Uterus (tissue), 4 donors: ENCODE measurements around the gene WDR91. TPM values are rescaled to one million over a fixed set of nuclear protein-coding genes. Genes with fewer than 3 reads are reported as not detected.
A peak's percentile ranks its signal among the peaks of the same experiment; 100 is the strongest.

Source experiments
- DNase-seq, 2 donors: peaks; one replicate each; pipeline ENCODE4 v3.0.0-alpha.2; 2019 to 2020
- H3K27ac ChIP-seq, 2 donors: fragments of 200-600 bp; sonication (generic); 1 replicate in 1 of 2; 2 replicates in 1 of 2; pipeline ENCODE4 v1.5.1; 2016 to 2018
- H3K27me3 ChIP-seq, 2 donors: fragments of 200-600 bp; sonication (generic); one replicate each; pipeline ENCODE4 v1.5.1; 2018 to 2019; ENCODE audit warnings: control low read depth in 1 of 2
- H3K36me3 ChIP-seq, 2 donors: fragments of 200-600 bp; sonication (generic); one replicate each; pipeline ENCODE4 v1.5.1; 2019; ENCODE audit warnings: control low read depth in 1 of 2
- H3K4me1 ChIP-seq, 2 donors: fragments of 200-600 bp; sonication (generic); one replicate each; pipeline ENCODE4 v1.5.1; 2018 to 2019; ENCODE audit warnings: control low read depth in 1 of 2
- H3K4me3 ChIP-seq, 2 donors: fragments of 200-600 bp; sonication (generic); 1 replicate in 1 of 2; 2 replicates in 1 of 2; pipeline ENCODE4 v1.5.1; 2018 to 2019; ENCODE audit warnings: mild to moderate bottlenecking in 1 of 2
- H3K9me3 ChIP-seq, 2 donors: fragments of 200-600 bp; sonication (generic); one replicate each; pipeline ENCODE4 v1.5.1; 2019; ENCODE audit warnings: control low read depth in 1 of 2
- POLR2A ChIP-seq, 2 donors: fragments of 450-650 bp; IDR thresholded peaks; one replicate each; pipeline ENCODE4 v1.6.1; 2016; ENCODE audit warnings: antibody characterized with exemption in 2 of 2, mild to moderate bottlenecking in 1 of 2, moderate library complexity in 1 of 2
- intact Hi-C: fragments of 100-400 bp; cut with DNase I; formaldehyde crosslinking; loops from one replicate; pipeline ENCODE4 v1.15.1; 2023; ENCODE audit warnings: low total_unique reads
- total RNA-seq, 4 donors: library from RNA; depleted of rRNA in 3 of 4; stranded (reverse); fragments of >200 nt in 3 of 4; gene quantifications; one replicate each; pipeline versions ENCODE4 v1.1.0 to v1.2.4, GENCODE V29; 2014 to 2023
- TF ChIP-seq, protein P1 (sequence below), 4 experiments: fragments of 200-600 bp in 2 of 4; fragments of 450-650 bp in 2 of 4; sonication (generic) in 2 of 4; IDR thresholded peaks; one replicate each; pipeline ENCODE4 v1.5.1; 2016 to 2019; ENCODE audit warnings: antibody characterized with exemption in 4 of 4, mild to moderate bottlenecking in 2 of 4, moderate library complexity in 1 of 4
- donor health status: DM: yes; HTN: yes; CAD: no.

The WDR91 gene
- total RNA-seq, 4 donors from 2014 or later = 11.8 to 33.2 (median 17.1) TPM

- intact Hi-C loops = no loop called here
- H3K27me3 ChIP-seq = no peaks in the 10 kb centered on the region
- TF ChIP-seq, protein P1, sequence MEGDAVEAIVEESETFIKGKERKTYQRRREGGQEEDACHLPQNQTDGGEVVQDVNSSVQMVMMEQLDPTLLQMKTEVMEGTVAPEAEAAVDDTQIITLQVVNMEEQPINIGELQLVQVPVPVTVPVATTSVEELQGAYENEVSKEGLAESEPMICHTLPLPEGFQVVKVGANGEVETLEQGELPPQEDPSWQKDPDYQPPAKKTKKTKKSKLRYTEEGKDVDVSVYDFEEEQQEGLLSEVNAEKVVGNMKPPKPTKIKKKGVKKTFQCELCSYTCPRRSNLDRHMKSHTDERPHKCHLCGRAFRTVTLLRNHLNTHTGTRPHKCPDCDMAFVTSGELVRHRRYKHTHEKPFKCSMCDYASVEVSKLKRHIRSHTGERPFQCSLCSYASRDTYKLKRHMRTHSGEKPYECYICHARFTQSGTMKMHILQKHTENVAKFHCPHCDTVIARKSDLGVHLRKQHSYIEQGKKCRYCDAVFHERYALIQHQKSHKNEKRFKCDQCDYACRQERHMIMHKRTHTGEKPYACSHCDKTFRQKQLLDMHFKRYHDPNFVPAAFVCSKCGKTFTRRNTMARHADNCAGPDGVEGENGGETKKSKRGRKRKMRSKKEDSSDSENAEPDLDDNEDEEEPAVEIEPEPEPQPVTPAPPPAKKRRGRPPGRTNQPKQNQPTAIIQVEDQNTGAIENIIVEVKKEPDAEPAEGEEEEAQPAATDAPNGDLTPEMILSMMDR (IDR thresholded peaks at IDR 0.05) = no peak
- TF ChIP-seq POLR2A (IDR thresholded peaks at IDR 0.05) = no peak
- peak overlapping the region; percentile 91 to 95 for H3K27ac ChIP-seq
- H3K9me3 ChIP-seq = no peaks in the 10 kb centered on the region
- no peak overlapping the region for H3K4me3 ChIP-seq
- no peak for DNase-seq
- H3K36me3 ChIP-seq = no peaks in the 10 kb centered on the region
- H3K4me1 ChIP-seq = peaks cover 4 to 17% of the 10 kb centered on the region in 2 donors
These were observed 42.7 kb downstream of the WDR91 start for GRCh38 chr7:135168489-135169140.

- intact Hi-C loops = no loop called here
- no peak overlapping the region for H3K4me3 ChIP-seq
- peaks cover 4 to 17% of the 10 kb centered on the region in 2 donors for H3K4me1 ChIP-seq
- H3K36me3 ChIP-seq = no peaks in the 10 kb centered on the region
- TF ChIP-seq, protein P1 (IDR thresholded peaks at IDR 0.05) = no peak
- no peak for TF ChIP-seq POLR2A (IDR thresholded peaks at IDR 0.05)
- H3K27me3 ChIP-seq = no peaks in the 10 kb centered on the region
- no peaks in the 10 kb centered on the region for H3K9me3 ChIP-seq
- DNase-seq = no peak
- peak overlapping the region in 1 of 2 donors; percentile 95 for H3K27ac ChIP-seq
These were observed 43.3 kb downstream of the WDR91 start for GRCh38 chr7:135168001-135168400.

- Histone ChIP-seq H3K27ac (peak overlapping the region in 1 of 2 donors; percentile 95), H3K4me1 (peaks cover 4 to 17% of the 10 kb centered on the region in 2 donors), H3K4me3 (no peak overlapping the region), H3K36me3 (no peaks in the 10 kb centered on the region), H3K9me3 (no peaks in the 10 kb centered on the region), H3K27me3 (no peaks in the 10 kb centered on the region)
- intact Hi-C loops = no loop called here
- TF ChIP-seq POLR2A (IDR thresholded peaks at IDR 0.05) = no peak
- TF ChIP-seq, protein P1 (IDR thresholded peaks at IDR 0.05) = no peak
- no peak for DNase-seq
These were observed 43.9 kb downstream of the WDR91 start for GRCh38 chr7:135167365-135167917.

GRCh38 chr7:135166338-135166990 is 44.9 kb downstream of the WDR91 start:
- peak overlapping the region; percentile 24 to 40 for H3K27ac ChIP-seq
- no peak overlapping the region for H3K4me3 ChIP-seq
- H3K9me3 ChIP-seq = no peaks in the 10 kb centered on the region
- no peaks in the 10 kb centered on the region for H3K27me3 ChIP-seq
- TF ChIP-seq, protein P1 (IDR thresholded peaks at IDR 0.05) = no peak
- TF ChIP-seq POLR2A (IDR thresholded peaks at IDR 0.05) = no peak
- intact Hi-C loops = no loop called here
- no peak for DNase-seq
- peaks cover 4 to 11% of the 10 kb centered on the region in 2 donors for H3K4me1 ChIP-seq
- H3K36me3 ChIP-seq = no peaks in the 10 kb centered on the region

- Histone ChIP-seq H3K9me3 (no peaks in the 10 kb centered on the region), H3K27me3 (no peaks in the 10 kb centered on the region), H3K36me3 (no peaks in the 10 kb centered on the region), H3K4me1 (peaks cover 4 to 9% of the 10 kb centered on the region in 2 donors), H3K4me3 (no peak overlapping the region), H3K27ac (peak overlapping the region; percentile 24 to 40)
- no peak for DNase-seq
- intact Hi-C loops = no loop called here
- no peak for TF ChIP-seq POLR2A (IDR thresholded peaks at IDR 0.05)
- TF ChIP-seq, protein P1 (IDR thresholded peaks at IDR 0.05) = no peak
These were observed 45.5 kb downstream of the WDR91 start for GRCh38 chr7:135165862-135166261.
